ENCODE results near the gene LRRK1. TPM values are rescaled to one million over a fixed set of nuclear protein-coding genes. Genes with fewer than 3 reads are reported as not detected.

Gene LRRK1
- total RNA-seq, 1 experiment from 2014 or later = 7.6 TPM

DNA sequence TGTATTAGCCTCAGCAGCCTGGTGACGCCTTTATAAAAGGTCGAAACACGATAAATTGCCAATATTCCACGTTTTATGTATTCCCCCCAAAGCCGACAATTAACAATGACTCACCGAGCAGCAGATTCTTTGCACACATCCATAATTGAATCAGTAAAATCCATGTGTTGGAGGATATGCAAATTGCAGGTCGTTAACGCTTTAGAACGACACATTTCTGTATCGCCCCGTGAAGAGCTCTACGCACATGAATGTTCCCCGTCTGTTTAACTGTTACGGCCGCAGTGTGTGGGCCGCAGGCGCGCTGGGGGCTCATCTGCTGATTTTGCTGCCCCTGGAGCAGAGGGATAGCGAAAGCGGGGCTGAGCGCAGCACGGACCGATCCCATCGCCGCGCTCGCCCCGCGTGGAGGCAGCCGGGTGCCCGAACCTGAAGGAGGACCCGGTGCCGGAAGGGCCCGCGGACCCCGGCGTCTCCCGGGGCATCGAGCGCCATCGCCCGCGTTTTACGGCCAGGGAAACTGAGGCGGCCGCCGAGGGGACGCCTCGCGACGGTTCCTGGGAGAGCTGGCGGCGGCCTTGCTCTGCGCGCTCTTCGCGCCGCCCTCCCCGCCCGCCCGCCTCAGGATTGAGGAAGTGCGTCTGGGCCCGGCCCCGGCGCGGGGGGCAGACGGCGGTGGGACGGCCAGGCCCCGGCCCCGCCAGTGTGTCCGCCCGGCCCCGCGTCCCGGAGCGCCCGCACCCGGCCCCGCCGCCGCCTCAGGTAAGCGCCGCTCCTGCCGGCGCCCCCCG lies at the start of gene LRRK1 (continued):
- TF ChIP-seq ZNF671 (CRISPR knock-in tag; IDR thresholded peaks at IDR 0.05) (no peak), CREM (CRISPR knock-in tag; IDR thresholded peaks at IDR 0.05) (no peak)
- TF ChIP-seq, protein P1, sequence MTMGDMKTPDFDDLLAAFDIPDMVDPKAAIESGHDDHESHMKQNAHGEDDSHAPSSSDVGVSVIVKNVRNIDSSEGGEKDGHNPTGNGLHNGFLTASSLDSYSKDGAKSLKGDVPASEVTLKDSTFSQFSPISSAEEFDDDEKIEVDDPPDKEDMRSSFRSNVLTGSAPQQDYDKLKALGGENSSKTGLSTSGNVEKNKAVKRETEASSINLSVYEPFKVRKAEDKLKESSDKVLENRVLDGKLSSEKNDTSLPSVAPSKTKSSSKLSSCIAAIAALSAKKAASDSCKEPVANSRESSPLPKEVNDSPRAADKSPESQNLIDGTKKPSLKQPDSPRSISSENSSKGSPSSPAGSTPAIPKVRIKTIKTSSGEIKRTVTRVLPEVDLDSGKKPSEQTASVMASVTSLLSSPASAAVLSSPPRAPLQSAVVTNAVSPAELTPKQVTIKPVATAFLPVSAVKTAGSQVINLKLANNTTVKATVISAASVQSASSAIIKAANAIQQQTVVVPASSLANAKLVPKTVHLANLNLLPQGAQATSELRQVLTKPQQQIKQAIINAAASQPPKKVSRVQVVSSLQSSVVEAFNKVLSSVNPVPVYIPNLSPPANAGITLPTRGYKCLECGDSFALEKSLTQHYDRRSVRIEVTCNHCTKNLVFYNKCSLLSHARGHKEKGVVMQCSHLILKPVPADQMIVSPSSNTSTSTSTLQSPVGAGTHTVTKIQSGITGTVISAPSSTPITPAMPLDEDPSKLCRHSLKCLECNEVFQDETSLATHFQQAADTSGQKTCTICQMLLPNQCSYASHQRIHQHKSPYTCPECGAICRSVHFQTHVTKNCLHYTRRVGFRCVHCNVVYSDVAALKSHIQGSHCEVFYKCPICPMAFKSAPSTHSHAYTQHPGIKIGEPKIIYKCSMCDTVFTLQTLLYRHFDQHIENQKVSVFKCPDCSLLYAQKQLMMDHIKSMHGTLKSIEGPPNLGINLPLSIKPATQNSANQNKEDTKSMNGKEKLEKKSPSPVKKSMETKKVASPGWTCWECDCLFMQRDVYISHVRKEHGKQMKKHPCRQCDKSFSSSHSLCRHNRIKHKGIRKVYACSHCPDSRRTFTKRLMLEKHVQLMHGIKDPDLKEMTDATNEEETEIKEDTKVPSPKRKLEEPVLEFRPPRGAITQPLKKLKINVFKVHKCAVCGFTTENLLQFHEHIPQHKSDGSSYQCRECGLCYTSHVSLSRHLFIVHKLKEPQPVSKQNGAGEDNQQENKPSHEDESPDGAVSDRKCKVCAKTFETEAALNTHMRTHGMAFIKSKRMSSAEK (CRISPR knock-in tag; IDR thresholded peaks at IDR 0.05; ENCODE audit: borderline replicate concordance) = no peak
- TF ChIP-seq, protein P2, sequence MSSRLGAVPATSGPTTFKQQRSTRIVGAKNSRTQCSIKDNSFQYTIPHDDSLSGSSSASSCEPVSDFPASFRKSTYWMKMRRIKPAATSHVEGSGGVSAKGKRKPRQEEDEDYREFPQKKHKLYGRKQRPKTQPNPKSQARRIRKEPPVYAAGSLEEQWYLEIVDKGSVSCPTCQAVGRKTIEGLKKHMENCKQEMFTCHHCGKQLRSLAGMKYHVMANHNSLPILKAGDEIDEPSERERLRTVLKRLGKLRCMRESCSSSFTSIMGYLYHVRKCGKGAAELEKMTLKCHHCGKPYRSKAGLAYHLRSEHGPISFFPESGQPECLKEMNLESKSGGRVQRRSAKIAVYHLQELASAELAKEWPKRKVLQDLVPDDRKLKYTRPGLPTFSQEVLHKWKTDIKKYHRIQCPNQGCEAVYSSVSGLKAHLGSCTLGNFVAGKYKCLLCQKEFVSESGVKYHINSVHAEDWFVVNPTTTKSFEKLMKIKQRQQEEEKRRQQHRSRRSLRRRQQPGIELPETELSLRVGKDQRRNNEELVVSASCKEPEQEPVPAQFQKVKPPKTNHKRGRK (CRISPR knock-in tag; IDR thresholded peaks at IDR 0.05; ENCODE audit: borderline replicate concordance) = no peak
- TF ChIP-seq, protein P3, sequence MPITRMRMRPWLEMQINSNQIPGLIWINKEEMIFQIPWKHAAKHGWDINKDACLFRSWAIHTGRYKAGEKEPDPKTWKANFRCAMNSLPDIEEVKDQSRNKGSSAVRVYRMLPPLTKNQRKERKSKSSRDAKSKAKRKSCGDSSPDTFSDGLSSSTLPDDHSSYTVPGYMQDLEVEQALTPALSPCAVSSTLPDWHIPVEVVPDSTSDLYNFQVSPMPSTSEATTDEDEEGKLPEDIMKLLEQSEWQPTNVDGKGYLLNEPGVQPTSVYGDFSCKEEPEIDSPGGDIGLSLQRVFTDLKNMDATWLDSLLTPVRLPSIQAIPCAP (CRISPR knock-in tag; IDR thresholded peaks at IDR 0.05) = no peak
- TF ChIP-seq, protein P4, sequence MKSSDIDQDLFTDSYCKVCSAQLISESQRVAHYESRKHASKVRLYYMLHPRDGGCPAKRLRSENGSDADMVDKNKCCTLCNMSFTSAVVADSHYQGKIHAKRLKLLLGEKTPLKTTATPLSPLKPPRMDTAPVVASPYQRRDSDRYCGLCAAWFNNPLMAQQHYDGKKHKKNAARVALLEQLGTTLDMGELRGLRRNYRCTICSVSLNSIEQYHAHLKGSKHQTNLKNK (CRISPR knock-in tag; IDR thresholded peaks at IDR 0.05) = no peak
- TF ChIP-seq, protein P5, sequence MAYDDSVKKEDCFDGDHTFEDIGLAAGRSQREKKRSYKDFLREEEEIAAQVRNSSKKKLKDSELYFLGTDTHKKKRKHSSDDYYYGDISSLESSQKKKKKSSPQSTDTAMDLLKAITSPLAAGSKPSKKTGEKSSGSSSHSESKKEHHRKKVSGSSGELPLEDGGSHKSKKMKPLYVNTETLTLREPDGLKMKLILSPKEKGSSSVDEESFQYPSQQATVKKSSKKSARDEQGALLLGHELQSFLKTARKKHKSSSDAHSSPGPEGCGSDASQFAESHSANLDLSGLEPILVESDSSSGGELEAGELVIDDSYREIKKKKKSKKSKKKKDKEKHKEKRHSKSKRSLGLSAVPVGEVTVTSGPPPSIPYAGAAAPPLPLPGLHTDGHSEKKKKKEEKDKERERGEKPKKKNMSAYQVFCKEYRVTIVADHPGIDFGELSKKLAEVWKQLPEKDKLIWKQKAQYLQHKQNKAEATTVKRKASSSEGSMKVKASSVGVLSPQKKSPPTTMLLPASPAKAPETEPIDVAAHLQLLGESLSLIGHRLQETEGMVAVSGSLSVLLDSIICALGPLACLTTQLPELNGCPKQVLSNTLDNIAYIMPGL (CRISPR knock-in tag; IDR thresholded peaks at IDR 0.05) = no peak
- TF ChIP-seq, protein P6, sequence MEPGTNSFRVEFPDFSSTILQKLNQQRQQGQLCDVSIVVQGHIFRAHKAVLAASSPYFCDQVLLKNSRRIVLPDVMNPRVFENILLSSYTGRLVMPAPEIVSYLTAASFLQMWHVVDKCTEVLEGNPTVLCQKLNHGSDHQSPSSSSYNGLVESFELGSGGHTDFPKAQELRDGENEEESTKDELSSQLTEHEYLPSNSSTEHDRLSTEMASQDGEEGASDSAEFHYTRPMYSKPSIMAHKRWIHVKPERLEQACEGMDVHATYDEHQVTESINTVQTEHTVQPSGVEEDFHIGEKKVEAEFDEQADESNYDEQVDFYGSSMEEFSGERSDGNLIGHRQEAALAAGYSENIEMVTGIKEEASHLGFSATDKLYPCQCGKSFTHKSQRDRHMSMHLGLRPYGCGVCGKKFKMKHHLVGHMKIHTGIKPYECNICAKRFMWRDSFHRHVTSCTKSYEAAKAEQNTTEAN (CRISPR knock-in tag; IDR thresholded peaks at IDR 0.05) = 0 out of 2 replicates have a peak, but pooled peaks have one; percentile 30

DNA sequence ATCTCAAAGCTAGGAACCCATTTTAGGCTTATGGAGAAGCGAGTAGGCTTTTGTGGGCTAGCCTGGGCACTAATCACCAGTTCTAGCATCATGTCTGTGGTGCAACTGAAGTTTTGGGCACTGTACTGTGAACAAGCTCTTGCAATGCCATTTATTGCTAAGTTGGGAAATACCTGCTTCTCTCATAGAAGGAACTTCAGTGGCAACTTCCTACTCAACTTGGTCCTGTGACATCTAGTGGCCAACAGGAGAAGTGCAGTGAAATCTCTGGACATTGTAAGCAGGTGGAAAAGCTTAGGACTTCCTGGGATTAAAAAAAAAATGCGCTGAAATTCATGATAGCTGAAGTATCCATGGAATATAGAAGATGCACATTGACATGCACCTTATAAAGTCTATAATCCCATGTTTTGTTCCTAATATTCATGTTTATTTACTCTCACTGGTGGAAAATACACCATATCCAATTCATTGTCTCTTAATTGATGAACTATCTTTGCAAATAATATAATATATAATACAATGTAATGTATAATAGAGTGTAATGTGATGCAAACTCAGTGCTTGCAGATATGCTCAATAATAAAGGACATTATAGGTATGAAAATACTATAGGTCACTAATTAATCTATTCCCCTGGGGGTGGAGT lies 46.0 kb upstream of the LRRK1 start:
- peaks cover 17% of the 10 kb centered on the region for H3K4me1 Mint-ChIP-seq
- CTCF ChIA-PET = interaction anchor here (0.5 to 2.8 kb wide), 53 partner anchors 9 to 1027 kb away, joined by 3 to 34 read pairs (median 5); partner anchors contain the start of genes ADAMTS17, ASB7, LINS1 and LRRK1
- TF ChIP-seq, protein P7, sequence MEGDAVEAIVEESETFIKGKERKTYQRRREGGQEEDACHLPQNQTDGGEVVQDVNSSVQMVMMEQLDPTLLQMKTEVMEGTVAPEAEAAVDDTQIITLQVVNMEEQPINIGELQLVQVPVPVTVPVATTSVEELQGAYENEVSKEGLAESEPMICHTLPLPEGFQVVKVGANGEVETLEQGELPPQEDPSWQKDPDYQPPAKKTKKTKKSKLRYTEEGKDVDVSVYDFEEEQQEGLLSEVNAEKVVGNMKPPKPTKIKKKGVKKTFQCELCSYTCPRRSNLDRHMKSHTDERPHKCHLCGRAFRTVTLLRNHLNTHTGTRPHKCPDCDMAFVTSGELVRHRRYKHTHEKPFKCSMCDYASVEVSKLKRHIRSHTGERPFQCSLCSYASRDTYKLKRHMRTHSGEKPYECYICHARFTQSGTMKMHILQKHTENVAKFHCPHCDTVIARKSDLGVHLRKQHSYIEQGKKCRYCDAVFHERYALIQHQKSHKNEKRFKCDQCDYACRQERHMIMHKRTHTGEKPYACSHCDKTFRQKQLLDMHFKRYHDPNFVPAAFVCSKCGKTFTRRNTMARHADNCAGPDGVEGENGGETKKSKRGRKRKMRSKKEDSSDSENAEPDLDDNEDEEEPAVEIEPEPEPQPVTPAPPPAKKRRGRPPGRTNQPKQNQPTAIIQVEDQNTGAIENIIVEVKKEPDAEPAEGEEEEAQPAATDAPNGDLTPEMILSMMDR (IDR thresholded peaks at IDR 0.05) = peak; percentile 83
- TF ChIP-seq, protein P8, sequence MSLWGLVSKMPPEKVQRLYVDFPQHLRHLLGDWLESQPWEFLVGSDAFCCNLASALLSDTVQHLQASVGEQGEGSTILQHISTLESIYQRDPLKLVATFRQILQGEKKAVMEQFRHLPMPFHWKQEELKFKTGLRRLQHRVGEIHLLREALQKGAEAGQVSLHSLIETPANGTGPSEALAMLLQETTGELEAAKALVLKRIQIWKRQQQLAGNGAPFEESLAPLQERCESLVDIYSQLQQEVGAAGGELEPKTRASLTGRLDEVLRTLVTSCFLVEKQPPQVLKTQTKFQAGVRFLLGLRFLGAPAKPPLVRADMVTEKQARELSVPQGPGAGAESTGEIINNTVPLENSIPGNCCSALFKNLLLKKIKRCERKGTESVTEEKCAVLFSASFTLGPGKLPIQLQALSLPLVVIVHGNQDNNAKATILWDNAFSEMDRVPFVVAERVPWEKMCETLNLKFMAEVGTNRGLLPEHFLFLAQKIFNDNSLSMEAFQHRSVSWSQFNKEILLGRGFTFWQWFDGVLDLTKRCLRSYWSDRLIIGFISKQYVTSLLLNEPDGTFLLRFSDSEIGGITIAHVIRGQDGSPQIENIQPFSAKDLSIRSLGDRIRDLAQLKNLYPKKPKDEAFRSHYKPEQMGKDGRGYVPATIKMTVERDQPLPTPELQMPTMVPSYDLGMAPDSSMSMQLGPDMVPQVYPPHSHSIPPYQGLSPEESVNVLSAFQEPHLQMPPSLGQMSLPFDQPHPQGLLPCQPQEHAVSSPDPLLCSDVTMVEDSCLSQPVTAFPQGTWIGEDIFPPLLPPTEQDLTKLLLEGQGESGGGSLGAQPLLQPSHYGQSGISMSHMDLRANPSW (CRISPR knock-in tag; conservative IDR thresholded peaks at IDR 0.05; ENCODE audit: low read depth) = no peak
- no peak for TF ChIP-seq KAT7 (CRISPR knock-in tag; IDR thresholded peaks at IDR 0.05; ENCODE audit: borderline replicate concordance)
- H3K9me3 Mint-ChIP-seq = peaks cover 5% of the 10 kb centered on the region; the same call in 1 of the 2 replicates
- H3K27ac Mint-ChIP-seq = no peak overlapping the region
- no peak overlapping the region for H3K4me3 Mint-ChIP-seq
- H3K27me3 Mint-ChIP-seq (ENCODE audit: low read depth) = peaks cover 38% of the 10 kb centered on the region
- DNase-seq (ENCODE audit: low spot score) (peak; percentile 71), ATAC-seq (peak; percentile 47)
- POLR2A ChIA-PET = no interaction called here
- no peaks in the 10 kb centered on the region for H3K36me3 Mint-ChIP-seq

All from WTC11 (cell line).